ENCODE data around the gene INAVA.
A peak's percentile ranks its signal among the peaks of the same experiment; 100 is the strongest.
"Not testable (repeated sequence)": the region's sequence is repeated elsewhere in the genome, so short reads cannot be mapped to it uniquely, and the experiment has no call there.

The INAVA gene

GRCh38 chr1:200923601-200924000, 28.9 kb downstream of the INAVA start:
- DNase-seq = no peak

GRCh38 chr1:200925831-200926230, 31.1 kb downstream of the INAVA start:
- DNase-seq = no peak

- no peak for DNase-seq
Measured at GRCh38 chr1:200929530-200930278, 35.0 kb downstream of the INAVA start.

- not testable (repeated sequence) for DNase-seq
Measured at GRCh38 chr1:200930285-200930684, 35.6 kb downstream of the INAVA start.

- DNase-seq = no peak
Measured at GRCh38 chr1:200931776-200932175, 37.1 kb downstream of the INAVA start.

GRCh38 chr1:200934676-200935245, 40.1 kb downstream of the INAVA start:
- no peak for DNase-seq

- DNase-seq = not testable (repeated sequence)
Measured at GRCh38 chr1:200935286-200935962, 40.7 kb downstream of the INAVA start.

GRCh38 chr1:200938955-200939354, 44.3 kb downstream of the INAVA start:
- DNase-seq = peak; percentile 16

- DNase-seq = no peak
Measured at GRCh38 chr1:200945111-200945510, 50.4 kb downstream of the INAVA start.

- DNase-seq = no peak
Measured at GRCh38 chr1:200947059-200947566, 52.4 kb downstream of the INAVA start.

- no peak for DNase-seq
Measured at GRCh38 chr1:200949626-200950025, 54.9 kb downstream of the INAVA start.

GRCh38 chr1:200951016-200951415, 56.3 kb downstream of the INAVA start:
- DNase-seq = no peak

- no peak for DNase-seq
Measured at GRCh38 chr1:200954434-200954833, 59.7 kb downstream of the INAVA start.

GRCh38 chr1:200958597-200958996, 63.9 kb downstream of the INAVA start:
- DNase-seq = no peak

- DNase-seq = no peak
Measured at GRCh38 chr1:200959411-200959921, 64.8 kb downstream of the INAVA start.

- no peak for DNase-seq
Measured at GRCh38 chr1:200960236-200960947, 65.7 kb downstream of the INAVA start.

GRCh38 chr1:200960948-200961340, 66.2 kb downstream of the INAVA start:
- no peak for DNase-seq

GRCh38 chr1:200962151-200962550, 67.5 kb downstream of the INAVA start:
- not testable (repeated sequence) for DNase-seq

GRCh38 chr1:200962631-200963030, 67.9 kb downstream of the INAVA start:
- no peak for DNase-seq

GRCh38 chr1:200963076-200963475, 68.4 kb downstream of the INAVA start:
- no peak for DNase-seq

GRCh38 chr1:200963888-200964287, 69.2 kb downstream of the INAVA start:
- not testable (repeated sequence) for DNase-seq
